ENCODE results near the gene CNOT6.

GRCh38 chr5:180461303-180461702 lies 32.9 kb upstream of the CNOT6 start:
- TF ChIP-seq CTCF (conservative IDR thresholded peaks at IDR 0.05 in 1 of 2, IDR thresholded peaks at IDR 0.05 in 1 of 2; ENCODE audit: extremely low read depth in 1 of 2, insufficient read depth in 1 of 2, low read depth in 1 of 2, low read length in 2 of 2) (no peak), EZH2 (IDR thresholded peaks at IDR 0.05; ENCODE audit: borderline replicate concordance, low read length) (no peak)

Measured in mammary epithelial cell (primary cell).